ENCODE measurements around the gene ATP8A1. TPM values are rescaled to one million over a fixed set of nuclear protein-coding genes. Genes with fewer than 3 reads are reported as not detected.

ATP8A1 gene
- total RNA-seq, 1 experiment from 2014 or later: 14.3 TPM

DNA sequence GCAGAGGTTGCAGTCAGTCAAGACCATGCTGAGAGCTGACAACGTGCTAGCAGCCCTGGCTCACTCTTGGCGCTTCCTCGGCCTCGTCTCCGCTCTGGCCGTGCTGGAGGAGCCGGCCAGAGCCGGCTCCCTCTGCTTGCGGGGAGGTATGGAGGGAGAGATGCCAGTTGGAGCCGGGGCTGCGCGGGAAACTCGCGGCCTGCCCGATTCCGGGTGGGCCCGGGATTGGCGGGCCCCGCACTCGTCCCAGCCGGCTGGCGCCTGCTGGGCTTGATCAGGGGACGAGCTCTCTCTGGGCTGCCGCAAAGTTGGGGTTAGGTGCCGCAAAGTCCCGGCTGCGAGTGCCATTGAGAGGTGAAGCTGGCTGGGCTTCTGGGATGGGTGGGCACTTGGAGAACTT, 287.4 kb downstream of the ATP8A1 start (continued):
- TF ChIP-seq SP1 (CRISPR knock-in tag; conservative IDR thresholded peaks at IDR 0.05) (no peak), ATF1 (CRISPR knock-in tag; IDR thresholded peaks at IDR 0.05) (no peak), CBFB (CRISPR knock-in tag; IDR thresholded peaks at IDR 0.05; ENCODE audit: low read depth) (no peak), TEAD4 (CRISPR knock-in tag; IDR thresholded peaks at IDR 0.05) (no peak)
- TF ChIP-seq, protein P1, sequence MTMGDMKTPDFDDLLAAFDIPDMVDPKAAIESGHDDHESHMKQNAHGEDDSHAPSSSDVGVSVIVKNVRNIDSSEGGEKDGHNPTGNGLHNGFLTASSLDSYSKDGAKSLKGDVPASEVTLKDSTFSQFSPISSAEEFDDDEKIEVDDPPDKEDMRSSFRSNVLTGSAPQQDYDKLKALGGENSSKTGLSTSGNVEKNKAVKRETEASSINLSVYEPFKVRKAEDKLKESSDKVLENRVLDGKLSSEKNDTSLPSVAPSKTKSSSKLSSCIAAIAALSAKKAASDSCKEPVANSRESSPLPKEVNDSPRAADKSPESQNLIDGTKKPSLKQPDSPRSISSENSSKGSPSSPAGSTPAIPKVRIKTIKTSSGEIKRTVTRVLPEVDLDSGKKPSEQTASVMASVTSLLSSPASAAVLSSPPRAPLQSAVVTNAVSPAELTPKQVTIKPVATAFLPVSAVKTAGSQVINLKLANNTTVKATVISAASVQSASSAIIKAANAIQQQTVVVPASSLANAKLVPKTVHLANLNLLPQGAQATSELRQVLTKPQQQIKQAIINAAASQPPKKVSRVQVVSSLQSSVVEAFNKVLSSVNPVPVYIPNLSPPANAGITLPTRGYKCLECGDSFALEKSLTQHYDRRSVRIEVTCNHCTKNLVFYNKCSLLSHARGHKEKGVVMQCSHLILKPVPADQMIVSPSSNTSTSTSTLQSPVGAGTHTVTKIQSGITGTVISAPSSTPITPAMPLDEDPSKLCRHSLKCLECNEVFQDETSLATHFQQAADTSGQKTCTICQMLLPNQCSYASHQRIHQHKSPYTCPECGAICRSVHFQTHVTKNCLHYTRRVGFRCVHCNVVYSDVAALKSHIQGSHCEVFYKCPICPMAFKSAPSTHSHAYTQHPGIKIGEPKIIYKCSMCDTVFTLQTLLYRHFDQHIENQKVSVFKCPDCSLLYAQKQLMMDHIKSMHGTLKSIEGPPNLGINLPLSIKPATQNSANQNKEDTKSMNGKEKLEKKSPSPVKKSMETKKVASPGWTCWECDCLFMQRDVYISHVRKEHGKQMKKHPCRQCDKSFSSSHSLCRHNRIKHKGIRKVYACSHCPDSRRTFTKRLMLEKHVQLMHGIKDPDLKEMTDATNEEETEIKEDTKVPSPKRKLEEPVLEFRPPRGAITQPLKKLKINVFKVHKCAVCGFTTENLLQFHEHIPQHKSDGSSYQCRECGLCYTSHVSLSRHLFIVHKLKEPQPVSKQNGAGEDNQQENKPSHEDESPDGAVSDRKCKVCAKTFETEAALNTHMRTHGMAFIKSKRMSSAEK (CRISPR knock-in tag; IDR thresholded peaks at IDR 0.05; ENCODE audit: borderline replicate concordance): no peak
- TF ChIP-seq, protein P2, sequence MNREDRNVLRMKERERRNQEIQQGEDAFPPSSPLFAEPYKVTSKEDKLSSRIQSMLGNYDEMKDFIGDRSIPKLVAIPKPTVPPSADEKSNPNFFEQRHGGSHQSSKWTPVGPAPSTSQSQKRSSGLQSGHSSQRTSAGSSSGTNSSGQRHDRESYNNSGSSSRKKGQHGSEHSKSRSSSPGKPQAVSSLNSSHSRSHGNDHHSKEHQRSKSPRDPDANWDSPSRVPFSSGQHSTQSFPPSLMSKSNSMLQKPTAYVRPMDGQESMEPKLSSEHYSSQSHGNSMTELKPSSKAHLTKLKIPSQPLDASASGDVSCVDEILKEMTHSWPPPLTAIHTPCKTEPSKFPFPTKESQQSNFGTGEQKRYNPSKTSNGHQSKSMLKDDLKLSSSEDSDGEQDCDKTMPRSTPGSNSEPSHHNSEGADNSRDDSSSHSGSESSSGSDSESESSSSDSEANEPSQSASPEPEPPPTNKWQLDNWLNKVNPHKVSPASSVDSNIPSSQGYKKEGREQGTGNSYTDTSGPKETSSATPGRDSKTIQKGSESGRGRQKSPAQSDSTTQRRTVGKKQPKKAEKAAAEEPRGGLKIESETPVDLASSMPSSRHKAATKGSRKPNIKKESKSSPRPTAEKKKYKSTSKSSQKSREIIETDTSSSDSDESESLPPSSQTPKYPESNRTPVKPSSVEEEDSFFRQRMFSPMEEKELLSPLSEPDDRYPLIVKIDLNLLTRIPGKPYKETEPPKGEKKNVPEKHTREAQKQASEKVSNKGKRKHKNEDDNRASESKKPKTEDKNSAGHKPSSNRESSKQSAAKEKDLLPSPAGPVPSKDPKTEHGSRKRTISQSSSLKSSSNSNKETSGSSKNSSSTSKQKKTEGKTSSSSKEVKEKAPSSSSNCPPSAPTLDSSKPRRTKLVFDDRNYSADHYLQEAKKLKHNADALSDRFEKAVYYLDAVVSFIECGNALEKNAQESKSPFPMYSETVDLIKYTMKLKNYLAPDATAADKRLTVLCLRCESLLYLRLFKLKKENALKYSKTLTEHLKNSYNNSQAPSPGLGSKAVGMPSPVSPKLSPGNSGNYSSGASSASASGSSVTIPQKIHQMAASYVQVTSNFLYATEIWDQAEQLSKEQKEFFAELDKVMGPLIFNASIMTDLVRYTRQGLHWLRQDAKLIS (CRISPR knock-in tag; IDR thresholded peaks at IDR 0.05; ENCODE audit: borderline replicate concordance): no peak

DNA sequence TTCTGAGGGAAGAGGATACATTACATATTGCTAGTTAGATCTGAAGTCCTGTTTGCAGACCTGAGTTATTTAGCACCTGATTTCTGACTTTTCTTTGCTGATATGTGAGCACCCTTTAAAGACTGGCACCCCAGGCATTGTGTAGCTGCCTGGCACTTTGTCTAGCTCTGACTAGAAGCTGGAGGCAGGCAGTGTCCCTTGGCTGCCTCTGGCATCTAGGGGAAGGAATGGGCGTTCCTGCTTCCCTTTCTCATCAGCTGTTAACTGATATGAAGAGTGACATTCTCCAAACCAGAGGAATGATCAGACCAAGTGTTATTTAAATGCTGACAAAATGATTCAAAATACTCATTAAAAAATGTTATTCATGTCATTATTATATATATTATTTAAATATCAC, 289.9 kb downstream of the ATP8A1 start:
- no peak for TF ChIP-seq ZBTB21 (CRISPR knock-in tag; IDR thresholded peaks at IDR 0.05; ENCODE audit: borderline replicate concordance)
- peak; percentile 30; the same call in 1 of the 2 replicates for TF ChIP-seq HMGA2 (CRISPR knock-in tag; IDR thresholded peaks at IDR 0.05)
- peaks cover 12% of the 10 kb centered on the region for H3K9me3 Mint-ChIP-seq
- ChIA-PET CTCF (no interaction called here), POLR2A (no interaction called here)
- H3K4me1 Mint-ChIP-seq: peaks cover 2% of the 10 kb centered on the region
- no peaks in the 10 kb centered on the region for H3K27me3 Mint-ChIP-seq (ENCODE audit: low read depth)
- no peak overlapping the region for H3K4me3 Mint-ChIP-seq
- DNase-seq (ENCODE audit: low spot score): no peak
- no peak for ATAC-seq
- no peaks in the 10 kb centered on the region for H3K36me3 Mint-ChIP-seq
- no peak overlapping the region for H3K27ac Mint-ChIP-seq

DNA sequence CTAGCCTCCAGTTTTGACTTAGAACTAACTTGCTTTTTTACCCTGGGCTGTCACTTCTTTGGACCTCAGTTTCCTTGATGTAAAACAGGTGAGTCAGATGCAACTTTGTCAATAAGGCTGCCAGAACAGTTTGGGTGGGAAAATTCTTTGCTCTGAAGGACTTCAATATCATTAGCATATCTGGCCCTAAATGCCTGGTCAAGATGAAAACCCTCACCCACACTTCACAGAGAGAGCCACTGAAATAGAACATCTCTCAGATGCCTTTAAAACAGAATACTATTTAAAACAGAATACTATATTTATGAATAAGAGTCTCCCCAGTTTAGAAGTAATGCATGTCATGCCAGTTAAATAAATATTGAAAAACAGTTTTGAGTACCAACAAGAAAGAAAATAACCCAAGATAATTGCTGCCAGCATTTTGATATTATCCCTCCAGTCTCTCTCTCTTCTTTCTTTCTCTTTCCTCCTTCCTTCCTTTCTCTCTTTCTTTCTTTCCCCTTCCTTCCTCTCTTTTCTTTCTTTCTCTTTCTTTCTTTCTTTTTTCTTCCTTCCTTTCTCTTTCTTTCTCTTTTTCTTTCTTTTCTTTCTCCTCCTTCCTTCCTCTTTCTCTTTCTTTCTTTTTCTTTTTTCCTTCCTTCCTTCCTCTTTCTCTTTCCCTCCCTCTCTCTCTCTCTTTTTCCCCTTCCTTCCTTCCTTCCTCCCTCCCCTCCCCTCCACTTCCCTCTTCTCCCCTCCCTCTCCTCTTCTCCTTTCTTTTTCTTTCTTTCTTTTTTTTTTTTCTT, 292.4 kb downstream of the ATP8A1 start:
- ChIA-PET CTCF (no interaction called here), POLR2A (no interaction called here)
- DNase-seq (ENCODE audit: low spot score) (no peak), ATAC-seq (no peak)
- Mint-ChIP-seq H3K36me3 (no peaks in the 10 kb centered on the region), H3K27me3 (ENCODE audit: low read depth) (no peaks in the 10 kb centered on the region; the same call in 1 of the 2 replicates), H3K9me3 (peaks cover 7% of the 10 kb centered on the region), H3K4me3 (no peak overlapping the region), H3K4me1 (no peaks in the 10 kb centered on the region), H3K27ac (no peak overlapping the region)
- TF ChIP-seq RELA (CRISPR knock-in tag; IDR thresholded peaks at IDR 0.05; ENCODE audit: borderline replicate concordance): no peak
- no peak for TF ChIP-seq ZNF219 (CRISPR knock-in tag; IDR thresholded peaks at IDR 0.05; ENCODE audit: borderline replicate concordance)
- TF ChIP-seq, protein P3, sequence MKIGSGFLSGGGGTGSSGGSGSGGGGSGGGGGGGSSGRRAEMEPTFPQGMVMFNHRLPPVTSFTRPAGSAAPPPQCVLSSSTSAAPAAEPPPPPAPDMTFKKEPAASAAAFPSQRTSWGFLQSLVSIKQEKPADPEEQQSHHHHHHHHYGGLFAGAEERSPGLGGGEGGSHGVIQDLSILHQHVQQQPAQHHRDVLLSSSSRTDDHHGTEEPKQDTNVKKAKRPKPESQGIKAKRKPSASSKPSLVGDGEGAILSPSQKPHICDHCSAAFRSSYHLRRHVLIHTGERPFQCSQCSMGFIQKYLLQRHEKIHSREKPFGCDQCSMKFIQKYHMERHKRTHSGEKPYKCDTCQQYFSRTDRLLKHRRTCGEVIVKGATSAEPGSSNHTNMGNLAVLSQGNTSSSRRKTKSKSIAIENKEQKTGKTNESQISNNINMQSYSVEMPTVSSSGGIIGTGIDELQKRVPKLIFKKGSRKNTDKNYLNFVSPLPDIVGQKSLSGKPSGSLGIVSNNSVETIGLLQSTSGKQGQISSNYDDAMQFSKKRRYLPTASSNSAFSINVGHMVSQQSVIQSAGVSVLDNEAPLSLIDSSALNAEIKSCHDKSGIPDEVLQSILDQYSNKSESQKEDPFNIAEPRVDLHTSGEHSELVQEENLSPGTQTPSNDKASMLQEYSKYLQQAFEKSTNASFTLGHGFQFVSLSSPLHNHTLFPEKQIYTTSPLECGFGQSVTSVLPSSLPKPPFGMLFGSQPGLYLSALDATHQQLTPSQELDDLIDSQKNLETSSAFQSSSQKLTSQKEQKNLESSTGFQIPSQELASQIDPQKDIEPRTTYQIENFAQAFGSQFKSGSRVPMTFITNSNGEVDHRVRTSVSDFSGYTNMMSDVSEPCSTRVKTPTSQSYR (CRISPR knock-in tag; IDR thresholded peaks at IDR 0.05): no peak
